VCaP (cell line): Measurements from ENCODE around the gene DIS3L2.

Experiments
- H3K27ac ChIP-seq: fragments of 450-650 bp; 2 replicates; pipeline ENCODE4 v1.5.1; 2017
- CTCF ChIP-seq: fragments of 450-650 bp; conservative IDR thresholded peaks from 2 replicates; pipeline ENCODE4 v1.5.1; 2017; ENCODE audit warnings: mild to moderate bottlenecking, moderate library complexity

The DIS3L2 gene

GRCh38 chr2:232291343-232291742 is 329.8 kb downstream of the DIS3L2 start:
- no peak overlapping the region for H3K27ac ChIP-seq
- no peak for TF ChIP-seq CTCF

GRCh38 chr2:232292395-232293154 is 331.1 kb downstream of the DIS3L2 start:
- no peak overlapping the region for H3K27ac ChIP-seq
- peak; percentile 42; the same call in 1 of the 2 replicates for TF ChIP-seq CTCF

GRCh38 chr2:232293191-232293590 is 331.7 kb downstream of the DIS3L2 start:
- H3K27ac ChIP-seq, result no peak overlapping the region
- no peak for TF ChIP-seq CTCF

GRCh38 chr2:232295971-232296370 is 334.5 kb downstream of the DIS3L2 start:
- no peak overlapping the region for H3K27ac ChIP-seq
- TF ChIP-seq CTCF, result no peak

GRCh38 chr2:232296776-232297525 is 335.4 kb downstream of the DIS3L2 start:
- TF ChIP-seq CTCF, result no peak

GRCh38 chr2:232299084-232299483 is 337.6 kb downstream of the DIS3L2 start:
- no peak overlapping the region for H3K27ac ChIP-seq
- no peak for TF ChIP-seq CTCF

More at GRCh38 chr2:232296776-232297525, 335.4 kb downstream of the DIS3L2 start:
- no peak overlapping the region for H3K27ac ChIP-seq

GRCh38 chr2:232299927-232300674 is 338.6 kb downstream of the DIS3L2 start:
- TF ChIP-seq CTCF, result no peak
- no peak overlapping the region for H3K27ac ChIP-seq
